HG03457 (cell line): ENCODE results near the gene KLHL3.

Experiments
- ATAC-seq: cut with Tn5 transposase; IDR thresholded peaks from one replicate; pipeline ENCODE4 v1.9.1; 2021; ENCODE audit warnings: moderate number of reproducible peaks; ENCODE audit not compliant: unreplicated experiment

The KLHL3 gene

DNA sequence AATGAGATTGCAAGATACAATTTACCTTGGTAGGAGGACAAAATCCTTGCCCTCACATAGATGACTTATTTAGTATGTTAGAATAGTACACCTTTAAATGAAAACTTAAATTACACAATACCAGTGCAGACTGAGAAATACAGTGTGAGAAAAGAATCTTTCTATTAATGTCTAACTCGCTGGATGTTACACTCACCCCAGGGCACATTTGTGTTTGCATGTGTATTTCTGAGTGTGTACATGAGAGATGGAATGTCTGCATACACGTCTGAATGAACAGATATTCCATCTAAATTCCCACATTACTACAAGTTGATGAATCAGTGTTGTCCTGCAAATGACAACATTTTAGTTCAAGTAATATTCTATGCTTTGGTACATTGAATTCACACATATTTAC is 99.8 kb downstream of the KLHL3 start:
- no peak for ATAC-seq

DNA sequence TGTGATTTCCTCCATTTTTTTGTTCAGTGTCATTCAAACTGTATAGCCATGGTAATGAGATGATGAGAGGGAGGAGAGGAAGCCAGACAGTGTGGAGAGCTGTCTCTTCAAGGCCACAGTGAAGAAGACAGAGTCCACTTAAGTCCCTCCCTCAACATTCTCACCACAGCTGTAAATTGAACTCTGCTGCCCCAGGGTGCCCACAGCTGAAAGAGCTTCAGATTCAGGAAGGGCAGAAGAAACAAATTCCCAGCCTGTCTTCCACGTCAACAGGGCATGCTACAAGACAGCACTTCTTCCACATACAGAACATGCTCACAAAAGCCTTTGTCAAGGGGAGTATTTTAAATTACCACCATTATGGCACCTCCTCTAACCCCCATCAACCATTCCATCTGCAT is 100.4 kb downstream of the KLHL3 start:
- ATAC-seq = no peak

DNA sequence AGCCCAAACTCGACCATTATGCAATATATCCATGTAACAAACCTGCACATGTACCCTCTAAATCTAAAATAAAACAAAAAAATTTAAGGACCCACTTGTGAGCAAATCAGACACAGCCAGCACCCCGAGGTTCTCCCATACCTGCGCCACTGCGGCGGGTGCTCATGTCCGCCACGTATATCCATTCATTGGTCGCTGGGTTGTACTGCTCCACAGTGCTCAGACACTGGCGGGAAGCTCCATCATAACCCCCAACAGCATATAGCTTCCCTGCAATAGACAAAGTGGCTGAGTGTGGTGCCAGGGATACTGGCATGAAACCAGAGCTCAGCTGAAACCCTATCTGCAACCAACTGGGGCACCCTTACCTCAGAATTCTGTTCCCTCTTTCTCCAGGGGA is 102.0 kb downstream of the KLHL3 start:
- ATAC-seq = no peak

DNA sequence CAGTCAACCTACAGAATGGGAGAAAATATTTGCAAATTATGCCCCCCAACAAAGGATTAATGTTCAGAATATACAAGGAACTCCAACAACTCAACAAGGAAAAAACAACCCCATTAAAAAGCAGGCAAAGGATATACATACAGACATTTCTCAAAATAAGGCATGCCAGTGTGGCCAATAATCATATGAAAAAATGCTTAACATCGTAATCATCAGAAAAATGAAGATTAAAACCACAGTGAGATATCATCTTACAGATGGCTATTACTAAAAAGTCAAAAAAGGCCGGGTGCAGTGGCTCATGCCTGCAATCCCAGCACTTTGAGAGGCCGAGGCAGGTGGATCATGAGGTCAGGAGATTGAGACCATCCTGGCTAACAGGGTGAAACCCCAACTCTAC is 103.2 kb downstream of the KLHL3 start:
- no peak for ATAC-seq

DNA sequence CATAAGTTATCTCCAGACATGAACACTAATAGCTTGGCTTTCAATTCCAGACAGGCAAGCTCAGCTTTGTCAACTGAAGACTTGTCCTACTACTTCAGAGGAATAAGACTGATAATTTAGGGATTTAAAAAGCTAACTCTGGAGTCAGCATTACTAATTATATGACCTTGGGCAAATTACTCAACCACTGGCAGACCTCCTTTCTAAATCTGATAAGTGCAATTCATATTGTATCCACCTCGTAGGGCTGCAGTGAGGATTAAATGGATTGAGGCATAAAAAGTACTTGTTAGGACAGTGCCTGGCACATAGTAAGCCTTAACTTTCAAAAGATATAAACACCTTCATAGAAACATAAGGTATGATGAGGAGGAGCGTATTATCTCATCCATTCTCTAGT is 104.4 kb downstream of the KLHL3 start:
- no peak for ATAC-seq

DNA sequence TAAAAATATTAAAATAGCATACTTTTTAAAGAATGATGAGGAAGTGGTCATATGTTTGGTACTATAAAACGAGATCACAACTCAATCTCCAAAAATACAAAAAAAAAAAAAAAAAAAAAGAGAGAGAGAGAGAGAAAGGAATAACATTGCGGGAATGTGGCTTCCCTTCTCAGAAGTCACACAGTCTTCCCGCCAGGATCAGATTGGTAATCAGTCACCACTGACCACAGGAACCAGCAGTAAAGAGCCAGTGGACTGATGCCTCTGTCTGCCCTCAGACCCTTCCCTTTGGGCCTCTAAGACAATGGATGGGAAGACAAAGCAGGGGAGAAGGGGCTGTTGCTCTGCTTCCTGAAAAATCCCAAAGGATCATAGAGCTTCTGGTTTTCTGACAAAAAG is 104.9 kb downstream of the KLHL3 start:
- no peak for ATAC-seq

DNA sequence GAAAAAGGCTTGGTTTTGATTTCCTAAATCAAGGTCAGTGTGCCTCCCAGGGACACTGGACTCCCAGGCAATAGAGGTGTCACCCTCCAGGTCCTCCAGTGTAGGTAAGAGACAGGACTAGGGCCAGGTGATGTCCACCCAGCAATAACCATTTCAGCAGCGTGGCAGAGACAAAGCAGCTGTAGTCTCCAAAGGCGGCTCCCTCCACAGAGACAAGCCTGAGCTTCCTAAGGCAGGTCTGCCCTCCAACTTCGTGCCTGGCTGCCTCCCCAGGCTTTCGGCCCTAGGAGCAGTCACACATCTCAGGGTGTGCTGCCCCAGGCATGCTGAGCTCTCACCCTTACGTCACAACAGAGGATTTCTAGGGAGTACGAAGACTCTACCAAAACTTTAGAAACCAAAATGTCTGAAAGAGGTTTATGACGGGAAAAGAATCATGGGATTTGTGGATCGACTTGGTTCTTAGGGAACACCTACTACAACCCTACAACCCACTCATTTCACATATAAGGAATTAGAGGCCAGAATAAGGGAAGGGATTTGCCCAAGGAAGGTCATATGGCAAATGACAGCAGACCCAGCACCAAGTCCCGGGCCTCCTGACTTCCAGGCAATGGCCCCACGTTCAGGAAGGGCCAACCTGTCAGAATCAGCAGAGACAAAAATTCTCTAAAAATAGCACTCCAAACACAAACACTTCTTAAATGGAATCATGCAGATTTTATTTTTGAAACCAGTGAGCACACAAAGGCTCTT is 105.5 kb downstream of the KLHL3 start:
- ATAC-seq = no peak

DNA sequence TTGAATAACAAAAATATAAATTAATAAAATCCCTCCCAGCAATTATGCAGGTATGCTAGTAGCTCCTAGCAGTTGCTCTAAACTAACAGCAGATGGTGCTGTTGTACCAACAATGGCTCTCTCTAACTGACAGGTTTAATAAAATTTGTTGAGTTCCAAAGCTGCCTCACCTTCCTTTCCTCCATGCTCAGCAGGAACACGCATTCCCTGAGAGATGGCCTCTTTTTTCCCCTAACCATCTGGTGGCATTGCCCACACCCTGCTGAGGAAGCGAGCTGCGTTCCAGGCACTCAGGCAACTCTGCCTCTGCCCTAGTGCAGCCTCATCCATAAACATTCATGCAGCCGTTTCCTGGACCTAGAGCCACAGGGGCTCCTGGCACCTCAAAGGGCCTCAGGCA is 106.2 kb downstream of the KLHL3 start:
- no peak for ATAC-seq

DNA sequence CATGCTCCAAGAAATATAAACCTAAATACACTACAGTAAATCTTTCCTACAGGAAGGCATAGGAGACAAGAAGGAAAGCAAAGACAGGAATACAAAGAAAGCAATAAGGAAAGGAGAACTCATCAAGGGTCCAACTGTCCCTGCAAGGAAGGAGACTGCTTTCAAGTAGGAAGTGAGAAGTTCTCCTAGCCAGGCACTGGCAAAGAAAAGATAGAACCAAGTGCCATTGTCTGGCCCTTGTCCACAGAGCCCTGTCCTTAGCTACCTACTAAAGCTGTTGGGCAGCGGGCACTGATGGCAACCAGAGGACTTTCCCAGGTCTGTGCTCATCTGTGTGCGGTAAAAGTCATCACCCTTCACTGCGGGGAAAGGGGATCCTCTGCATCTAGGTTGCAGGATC is 108.2 kb downstream of the KLHL3 start:
- ATAC-seq = no peak

DNA sequence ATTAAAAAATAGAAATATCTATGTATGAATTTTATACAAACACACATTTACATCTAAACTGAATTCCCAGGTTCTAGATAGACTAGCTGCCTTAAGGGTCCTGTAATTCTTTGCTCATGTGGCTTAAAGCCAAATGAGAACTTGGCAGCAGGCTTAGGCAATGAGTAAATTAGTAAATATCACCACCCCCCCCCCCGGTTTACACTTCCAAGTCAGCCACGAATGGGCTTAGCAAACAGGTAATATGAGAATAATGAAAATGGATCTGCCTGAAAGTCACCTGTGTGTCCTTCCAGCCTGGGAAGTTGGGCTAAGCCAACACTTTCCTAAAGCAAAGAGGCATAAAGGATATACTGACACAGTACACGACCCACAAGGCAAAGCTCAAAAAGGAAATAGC is 108.6 kb downstream of the KLHL3 start:
- no peak for ATAC-seq

DNA sequence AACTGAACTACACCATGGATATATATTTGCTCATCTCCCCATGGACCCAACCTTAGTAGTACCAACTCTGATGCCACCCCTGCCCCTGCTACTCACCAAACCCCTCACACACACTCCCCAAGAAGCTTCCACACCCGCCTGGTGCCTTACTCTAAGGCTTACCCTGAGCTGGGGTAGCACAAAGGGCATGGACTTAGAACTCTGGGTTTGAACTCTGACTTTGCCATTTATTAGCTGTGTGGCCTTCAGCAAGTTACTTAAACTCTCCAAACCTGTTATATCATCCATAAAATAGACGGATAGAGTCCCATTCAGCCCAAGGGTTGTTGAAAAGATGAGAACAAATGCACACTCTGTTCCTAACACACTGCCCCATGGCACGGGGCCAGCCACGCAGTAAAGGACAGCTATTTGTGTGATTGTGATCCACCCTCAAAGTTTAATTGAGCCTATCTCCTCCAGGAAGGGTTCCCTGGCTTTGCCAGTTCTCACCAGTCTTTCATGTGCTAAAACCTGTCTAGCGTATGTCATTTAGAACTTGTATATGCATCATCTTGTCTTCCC is 111.0 kb downstream of the KLHL3 start:
- no peak for ATAC-seq

DNA sequence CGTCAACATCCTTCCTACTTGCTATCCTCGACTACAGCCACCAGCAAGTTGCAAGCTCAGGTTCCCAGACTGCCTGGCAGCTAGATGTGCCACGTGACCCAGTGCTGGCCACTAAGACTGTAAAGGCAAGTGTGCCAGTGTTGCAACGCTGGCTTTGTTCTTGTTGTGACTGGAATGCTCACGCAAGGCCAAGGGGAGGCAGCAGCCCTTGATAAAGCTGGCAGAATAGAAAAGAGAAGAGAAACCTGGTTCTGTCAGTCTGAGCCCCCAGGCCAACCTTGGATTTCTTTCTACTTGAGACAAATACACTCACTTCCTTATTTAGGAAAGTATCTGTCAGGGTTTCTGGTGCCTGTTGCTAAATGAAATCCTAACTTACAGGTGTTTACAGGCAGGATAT is 113.0 kb downstream of the KLHL3 start:
- ATAC-seq = no peak

DNA sequence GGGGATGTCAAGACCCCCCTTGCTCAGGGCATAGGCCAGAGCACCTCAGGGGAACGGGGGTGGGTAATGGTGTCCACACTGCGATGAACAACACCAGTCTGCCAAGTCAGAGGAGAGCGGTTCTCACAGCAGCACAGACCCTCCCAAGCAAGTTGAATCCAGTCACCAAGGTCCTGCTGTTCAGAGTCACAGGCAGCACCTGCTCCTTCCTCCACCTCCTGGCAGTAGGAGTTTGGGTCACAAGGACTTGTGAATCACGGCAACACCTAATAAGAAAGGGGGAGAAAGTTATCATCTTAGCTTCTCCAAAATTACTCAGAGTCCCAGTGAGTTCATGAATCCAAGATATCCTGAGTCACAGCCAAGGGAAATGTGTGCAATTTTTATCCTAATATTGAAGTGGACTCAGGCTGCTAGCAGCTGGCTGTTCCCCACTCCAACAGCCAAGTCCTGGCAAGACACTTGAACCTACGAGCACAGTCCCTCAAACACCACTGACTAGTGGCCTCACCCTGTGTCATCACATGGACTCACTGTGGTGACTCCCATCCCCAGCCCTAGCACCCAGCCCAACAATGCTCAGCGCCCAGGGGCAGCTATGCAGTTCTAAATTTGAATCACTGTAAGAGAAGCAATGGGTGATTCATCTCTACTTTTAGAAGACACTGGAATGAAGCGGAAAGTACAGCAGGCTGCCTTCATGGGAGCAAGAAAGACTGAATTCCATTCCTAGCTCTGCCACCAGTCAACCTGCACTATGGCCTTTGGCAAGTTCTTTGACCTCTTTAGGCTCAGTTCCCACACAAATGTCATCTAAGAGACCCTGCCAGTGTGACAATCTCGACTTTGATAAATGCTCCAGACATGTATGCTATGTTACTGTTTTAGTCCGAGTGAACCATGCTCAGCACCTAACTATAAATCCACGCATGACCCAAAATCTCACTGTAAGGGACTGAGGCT is 113.7 kb downstream of the KLHL3 start:
- no peak for ATAC-seq

DNA sequence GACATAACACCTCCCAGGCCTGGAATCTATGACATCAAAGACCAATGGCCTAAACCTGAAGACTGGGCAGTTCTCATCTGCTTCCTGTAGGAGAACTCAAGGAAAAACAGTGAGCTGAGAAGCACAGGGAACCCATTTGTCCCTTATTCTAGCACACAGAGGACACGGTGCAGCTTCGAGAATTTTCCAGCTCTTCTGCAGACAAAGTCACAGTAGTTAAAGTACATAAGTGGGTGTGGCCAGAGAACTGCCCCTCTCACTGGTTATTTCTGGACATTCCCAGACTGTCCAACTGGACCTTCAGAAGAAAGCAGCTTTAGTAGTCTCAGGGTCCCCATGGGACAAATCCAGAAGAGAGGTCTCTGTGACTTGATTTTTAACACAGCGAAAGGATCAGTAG is 114.6 kb downstream of the KLHL3 start:
- no peak for ATAC-seq

DNA sequence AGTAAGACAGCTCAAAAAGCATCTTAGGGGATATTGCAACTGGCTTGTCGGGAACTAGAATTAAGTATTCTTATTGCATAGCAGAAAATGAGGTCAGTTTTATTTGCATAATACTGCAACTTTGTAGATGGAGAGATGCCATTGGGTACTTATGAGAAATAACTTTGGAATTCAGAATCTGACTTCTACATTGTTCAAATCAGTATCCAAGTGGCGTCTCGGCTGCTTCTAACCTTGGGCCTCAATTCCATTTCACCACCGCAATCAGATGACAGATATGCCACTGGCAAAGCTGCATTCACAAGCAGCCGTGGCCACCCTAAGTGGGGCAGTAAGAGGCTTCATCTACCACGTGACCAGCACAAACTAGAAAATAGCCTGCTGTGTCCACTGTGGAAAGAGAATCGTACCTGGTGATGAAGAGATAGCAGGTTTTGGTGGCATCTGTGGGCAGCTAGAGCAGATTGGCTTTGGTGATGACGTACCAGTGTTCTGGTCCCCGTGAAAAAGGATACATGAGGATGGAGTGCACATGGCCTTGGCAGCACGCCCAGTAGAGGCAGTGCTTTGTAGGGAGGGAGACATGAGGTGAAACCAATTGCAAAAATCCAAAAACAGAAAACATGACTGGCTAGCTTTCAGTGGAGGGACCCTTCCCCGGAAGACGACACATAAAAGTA is 116.6 kb downstream of the KLHL3 start:
- ATAC-seq = no peak

DNA sequence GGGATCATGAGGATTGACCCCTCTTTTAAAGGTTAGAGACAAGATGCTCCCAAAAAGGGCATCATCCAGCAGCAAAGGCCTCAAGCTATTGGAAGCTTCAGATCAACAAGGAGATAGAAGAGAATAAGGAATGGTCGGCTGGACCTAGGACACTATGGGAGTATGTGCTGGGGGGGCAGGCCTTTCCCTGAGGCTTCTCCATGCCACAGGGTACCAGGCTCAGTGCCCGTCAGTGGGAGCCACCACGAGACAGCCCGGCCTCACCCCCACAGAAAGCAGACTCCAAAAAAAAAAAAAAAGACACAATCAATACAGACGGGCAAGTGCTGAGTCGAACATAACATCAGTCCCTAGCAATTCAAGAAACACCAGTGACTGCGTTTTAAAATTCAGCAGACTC is 117.4 kb downstream of the KLHL3 start:
- ATAC-seq = no peak

DNA sequence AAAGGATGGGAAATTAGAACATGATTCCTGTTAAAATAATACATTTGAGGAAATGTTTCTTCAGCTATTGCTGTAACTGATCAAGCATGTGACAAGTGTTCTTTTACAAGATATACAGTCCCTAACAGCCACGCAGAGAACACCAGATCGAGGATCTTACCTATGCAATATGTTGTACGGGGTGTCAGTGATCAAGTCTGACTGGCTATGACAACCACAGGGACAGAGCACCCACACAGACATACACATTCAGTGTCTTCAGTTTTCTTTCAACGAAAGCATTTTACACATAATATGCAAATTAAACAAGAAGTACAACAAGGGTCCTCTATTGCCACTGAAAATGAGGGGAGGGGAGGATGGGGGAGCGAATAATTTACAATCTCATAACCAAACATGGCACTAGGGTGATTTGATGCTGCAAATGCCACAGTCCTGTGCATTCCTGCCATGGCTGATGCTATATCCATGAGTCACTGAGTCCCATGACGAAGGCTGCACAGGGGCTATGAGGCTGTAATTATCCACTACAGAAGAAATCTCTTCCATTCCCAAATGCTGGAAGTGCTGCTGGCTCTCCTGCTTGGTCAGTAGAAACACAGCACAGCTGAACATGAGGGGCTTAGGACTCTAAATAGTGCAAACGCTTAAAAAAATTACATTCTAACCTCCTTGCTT is 118.2 kb downstream of the KLHL3 start:
- no peak for ATAC-seq

DNA sequence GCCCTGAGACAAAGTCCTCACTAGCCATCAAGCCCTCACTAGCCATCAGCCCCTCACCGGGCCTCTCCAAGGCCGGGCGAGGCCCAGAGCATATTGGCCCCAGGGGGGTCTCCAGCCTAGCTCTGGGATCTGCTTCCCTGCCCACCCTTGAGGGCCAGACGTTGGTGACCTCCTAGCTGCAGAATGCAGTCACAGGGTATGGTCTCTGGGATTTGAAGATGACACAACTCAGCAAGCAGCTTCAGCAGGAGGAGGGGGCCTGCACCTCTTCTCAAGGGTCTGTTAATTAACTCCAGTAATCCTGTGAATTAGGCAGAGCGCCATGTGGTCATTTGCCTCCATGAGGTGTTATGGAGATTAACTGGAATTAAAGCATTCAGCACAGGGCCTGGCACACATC is 119.8 kb downstream of the KLHL3 start:
- ATAC-seq = no peak

DNA sequence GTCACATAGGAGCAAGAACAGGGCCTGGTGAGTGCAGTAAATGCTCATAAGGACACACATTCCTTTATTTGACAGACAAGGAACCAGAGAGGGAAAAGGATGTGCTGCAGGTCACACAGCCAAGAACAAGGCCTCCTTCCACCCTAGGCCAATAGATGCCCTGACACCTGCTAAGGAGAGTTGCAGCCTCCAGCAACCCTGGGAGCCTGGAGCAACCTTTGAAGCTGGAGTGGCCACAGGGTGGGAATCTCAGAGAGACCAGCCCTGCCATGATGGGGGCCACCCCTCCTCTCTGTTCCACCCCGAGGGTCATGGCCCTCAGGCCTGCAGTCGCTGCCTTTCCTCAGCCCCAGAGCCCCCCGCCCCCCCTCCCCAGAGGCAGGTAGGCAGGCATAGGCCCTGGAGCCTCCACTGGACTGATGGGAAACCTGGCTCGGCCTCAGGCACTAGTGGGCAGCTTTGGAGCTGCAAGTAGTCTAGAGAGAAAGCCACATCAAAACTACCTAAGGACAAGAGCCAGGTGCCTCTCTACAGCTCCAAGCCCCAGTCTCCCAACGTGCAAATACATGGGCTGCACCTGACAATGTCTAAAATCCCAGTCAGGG is 120.6 kb downstream of the KLHL3 start:
- ATAC-seq = no peak

DNA sequence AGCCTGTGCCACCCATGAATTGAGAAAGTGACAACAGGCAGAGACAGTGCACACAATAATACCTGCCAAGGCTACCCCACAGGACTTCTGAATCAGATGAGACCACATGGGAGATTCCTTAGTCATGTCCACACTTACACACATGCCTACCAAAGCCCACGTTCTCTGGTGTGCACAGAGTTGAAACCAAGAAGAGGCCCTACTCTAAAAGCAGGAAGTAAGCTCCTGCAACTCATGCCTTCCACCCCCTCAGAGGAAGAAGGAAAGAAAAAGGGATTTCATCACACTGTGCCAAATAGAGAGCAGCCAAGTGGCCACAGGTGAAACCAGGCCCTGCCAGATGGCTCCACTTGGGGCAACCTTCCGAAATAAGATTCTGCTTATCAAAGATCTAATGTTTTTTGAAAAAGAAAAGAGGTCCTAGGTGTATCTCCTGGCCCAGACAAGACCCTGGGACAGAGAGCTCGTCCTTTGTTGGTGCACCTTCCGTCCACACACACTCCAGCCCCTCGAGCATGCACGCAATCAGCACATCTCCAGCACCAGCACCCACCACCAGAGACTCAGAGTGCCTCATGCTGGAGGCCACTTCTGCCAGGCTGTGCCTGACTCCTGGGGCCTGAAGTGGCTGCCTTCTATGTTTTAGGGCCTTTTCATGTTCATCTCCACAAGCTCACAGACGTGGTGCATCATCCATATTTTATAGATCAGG is 122.2 kb downstream of the KLHL3 start:
- no peak for ATAC-seq
